Prostate gland (tissue), 2 donors: Measurements from ENCODE around the gene MUC5AC.

Experiments used
- POLR2A ChIP-seq: fragments of 450-650 bp; IDR thresholded peaks from one replicate; pipeline ENCODE4 v1.6.1; 2016; ENCODE audit warnings: antibody characterized with exemption, mild to moderate bottlenecking
- POLR2AphosphoS5 ChIP-seq: sonication (generic); formaldehyde crosslinking; IDR thresholded peaks from one replicate; pipeline ENCODE4 v1.6.1; 2017; ENCODE audit warnings: antibody characterized with exemption
- TF ChIP-seq, protein P1 (sequence below), 4 experiments: fragments of 200-600 bp in 2 of 4; fragments of 450-650 bp in 2 of 4; sonication (generic) in 2 of 4; IDR thresholded peaks; 1 replicate in 3 of 4; 2 replicates in 1 of 4; pipeline ENCODE4 v1.5.1; 2016 to 2019; ENCODE audit warnings: antibody characterized with exemption in 4 of 4, mild to moderate bottlenecking in 2 of 4, moderate library complexity in 2 of 4

GRCh38 chr11:1217151-1217550, 59.4 kb downstream of the MUC5AC start:
- TF ChIP-seq, protein P1, sequence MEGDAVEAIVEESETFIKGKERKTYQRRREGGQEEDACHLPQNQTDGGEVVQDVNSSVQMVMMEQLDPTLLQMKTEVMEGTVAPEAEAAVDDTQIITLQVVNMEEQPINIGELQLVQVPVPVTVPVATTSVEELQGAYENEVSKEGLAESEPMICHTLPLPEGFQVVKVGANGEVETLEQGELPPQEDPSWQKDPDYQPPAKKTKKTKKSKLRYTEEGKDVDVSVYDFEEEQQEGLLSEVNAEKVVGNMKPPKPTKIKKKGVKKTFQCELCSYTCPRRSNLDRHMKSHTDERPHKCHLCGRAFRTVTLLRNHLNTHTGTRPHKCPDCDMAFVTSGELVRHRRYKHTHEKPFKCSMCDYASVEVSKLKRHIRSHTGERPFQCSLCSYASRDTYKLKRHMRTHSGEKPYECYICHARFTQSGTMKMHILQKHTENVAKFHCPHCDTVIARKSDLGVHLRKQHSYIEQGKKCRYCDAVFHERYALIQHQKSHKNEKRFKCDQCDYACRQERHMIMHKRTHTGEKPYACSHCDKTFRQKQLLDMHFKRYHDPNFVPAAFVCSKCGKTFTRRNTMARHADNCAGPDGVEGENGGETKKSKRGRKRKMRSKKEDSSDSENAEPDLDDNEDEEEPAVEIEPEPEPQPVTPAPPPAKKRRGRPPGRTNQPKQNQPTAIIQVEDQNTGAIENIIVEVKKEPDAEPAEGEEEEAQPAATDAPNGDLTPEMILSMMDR (IDR thresholded peaks at IDR 0.05): no peak
- no peak for TF ChIP-seq POLR2A
- no peak for TF ChIP-seq POLR2AphosphoS5
